Measurements from ENCODE around the gene ELP5. TPM values are rescaled to one million over a fixed set of nuclear protein-coding genes. Genes with fewer than 3 reads are reported as not detected.
A peak's percentile ranks its signal among the peaks of the same experiment; 100 is the strongest.

The ELP5 gene
- polyA plus RNA-seq, 3 donors, result 36.1 to 49.5 (median 44.1) TPM

Small RNA genes within 50 kb of the gene (small RNA-seq; reads per million reads assigned to genes)
- gene MIR324 (ENCODE audit: insufficient read length, low read depth) (42.0 reads per million, percentile 93 among the genes with 10 or more reads in this experiment), gene RF00019 (ENCODE audit: insufficient read length, low read depth) (not detected)

Other genes starting within 250 kb of the ELP5 start
- 1,000 to 10,000 TPM in 2 of 3 donors, 100 to 1,000 TPM in 1; 724 to 1,383 (median 1,057) TPM for gene RNASEK, start 239.6 kb upstream of the ELP5 start, polyA plus RNA-seq
- under 1 TPM in 1 of 3 donors, not detected in 2; 0.06 TPM for gene BCL6B, start 229.2 kb upstream of the ELP5 start, polyA plus RNA-seq
- 1 to 10 TPM in 2 of 3 donors, under 1 TPM in 1; 0.93 to 3.1 (median 2.2) TPM for gene SLC16A13, start 216.2 kb upstream of the ELP5 start, polyA plus RNA-seq
- gene SLC16A11, start 208.1 kb upstream of the ELP5 start, polyA plus RNA-seq, result not detected
- 10 to 100 TPM; 22.7 to 69.4 (median 61.9) TPM for gene CLEC10A, start 172.0 kb upstream of the ELP5 start, polyA plus RNA-seq
- gene ASGR2, start 137.4 kb upstream of the ELP5 start, polyA plus RNA-seq, result 100 to 1,000 TPM in 1 of 3 donors, 10 to 100 TPM in 2; 53.3 to 148 (median 78.3) TPM
- 100 to 1,000 TPM in 2 of 3 donors, 10 to 100 TPM in 1; 82.0 to 126 (median 114) TPM for gene ASGR1, start 72.8 kb upstream of the ELP5 start, polyA plus RNA-seq
- 10 to 100 TPM in 1 of 3 donors, under 1 TPM in 2; 0.37 to 42.6 (median 0.39) TPM for gene DLG4, start 32.4 kb upstream of the ELP5 start, polyA plus RNA-seq
- 1,000 to 10,000 TPM in 1 of 3 donors, 100 to 1,000 TPM in 2; 152 to 1,231 (median 154) TPM for gene ACADVL, start 32.3 kb upstream of the ELP5 start, polyA plus RNA-seq
- gene DVL2, start 17.7 kb upstream of the ELP5 start, polyA plus RNA-seq, result 1 to 10 TPM; 6.7 to 7.8 (median 7.0) TPM
- 10 to 100 TPM; 12.0 to 18.0 (median 12.9) TPM for gene PHF23, start 12.8 kb upstream of the ELP5 start, polyA plus RNA-seq
- 1,000 to 10,000 TPM; 1,029 to 2,937 (median 2,814) TPM for gene GABARAP, start 9.8 kb upstream of the ELP5 start, polyA plus RNA-seq
- 100 to 1,000 TPM in 1 of 3 donors, 10 to 100 TPM in 2; 29.5 to 198 (median 38.3) TPM for gene CTDNEP1, start 481 bp upstream of the ELP5 start, polyA plus RNA-seq
- gene CLDN7, start 10.3 kb downstream of the ELP5 start, polyA plus RNA-seq, result 10 to 100 TPM in 1 of 3 donors, 1 to 10 TPM in 1, under 1 TPM in 1; 0.49 to 13.4 (median 2.1) TPM
- not detected for gene SLC2A4, start 29.5 kb downstream of the ELP5 start, polyA plus RNA-seq
- gene YBX2, start 42.4 kb downstream of the ELP5 start, polyA plus RNA-seq, result not detected
- gene EIF5A, start 55.4 kb downstream of the ELP5 start, polyA plus RNA-seq, result 100 to 1,000 TPM; 465 to 511 (median 485) TPM
- gene GPS2, start 63.1 kb downstream of the ELP5 start, polyA plus RNA-seq, result 100 to 1,000 TPM in 1 of 3 donors, 10 to 100 TPM in 2; 53.5 to 162 (median 59.6) TPM
- gene NEURL4, start 77.1 kb downstream of the ELP5 start, polyA plus RNA-seq, result 10 to 100 TPM in 1 of 3 donors, under 1 TPM in 2; 0.35 to 42.6 (median 0.44) TPM
- 10 to 100 TPM; 32.1 to 68.5 (median 40.5) TPM for gene ACAP1, start 84.3 kb downstream of the ELP5 start, polyA plus RNA-seq
- 1 to 10 TPM; 3.4 to 5.6 (median 3.6) TPM for gene KCTD11, start 99.9 kb downstream of the ELP5 start, polyA plus RNA-seq
- not detected for gene TMEM95, start 102.9 kb downstream of the ELP5 start, polyA plus RNA-seq
- gene TNK1, start 128.9 kb downstream of the ELP5 start, polyA plus RNA-seq, result not detected
- gene PLSCR3, start 142.3 kb downstream of the ELP5 start, polyA plus RNA-seq, result 10 to 100 TPM; 37.6 to 70.4 (median 45.7) TPM
- gene TMEM256, start 151.9 kb downstream of the ELP5 start, polyA plus RNA-seq, result 10 to 100 TPM; 39.2 to 81.4 (median 72.6) TPM
- under 1 TPM in 1 of 3 donors, not detected in 2; 0.55 TPM for gene NLGN2, start 155.6 kb downstream of the ELP5 start, polyA plus RNA-seq
- not detected for gene SPEM1, start 168.1 kb downstream of the ELP5 start, polyA plus RNA-seq
- not detected for gene SPEM2, start 173.4 kb downstream of the ELP5 start, polyA plus RNA-seq
- not detected for gene SPEM3, start 176.6 kb downstream of the ELP5 start, polyA plus RNA-seq
- 10 to 100 TPM in 1 of 3 donors, 1 to 10 TPM in 2; 5.1 to 11.3 (median 9.8) TPM for gene TMEM102, start 183.2 kb downstream of the ELP5 start, polyA plus RNA-seq
- 1 to 10 TPM in 1 of 3 donors, not detected in 2; 2.2 TPM for gene FGF11, start 187.3 kb downstream of the ELP5 start, polyA plus RNA-seq
- 10 to 100 TPM in 2 of 3 donors, 1 to 10 TPM in 1; 9.3 to 15.7 (median 14.7) TPM for gene CHRNB1, start 192.8 kb downstream of the ELP5 start, polyA plus RNA-seq
- 1 to 10 TPM; 3.4 to 8.1 (median 4.4) TPM for gene ZBTB4, start 227.4 kb downstream of the ELP5 start, polyA plus RNA-seq
- not detected for gene SLC35G6, start 229.2 kb downstream of the ELP5 start, polyA plus RNA-seq
- gene POLR2A, start 232.2 kb downstream of the ELP5 start, polyA plus RNA-seq, result 10 to 100 TPM; 12.1 to 27.9 (median 25.4) TPM